ENCODE data around the gene GIGYF2.

The GIGYF2 gene

DNA sequence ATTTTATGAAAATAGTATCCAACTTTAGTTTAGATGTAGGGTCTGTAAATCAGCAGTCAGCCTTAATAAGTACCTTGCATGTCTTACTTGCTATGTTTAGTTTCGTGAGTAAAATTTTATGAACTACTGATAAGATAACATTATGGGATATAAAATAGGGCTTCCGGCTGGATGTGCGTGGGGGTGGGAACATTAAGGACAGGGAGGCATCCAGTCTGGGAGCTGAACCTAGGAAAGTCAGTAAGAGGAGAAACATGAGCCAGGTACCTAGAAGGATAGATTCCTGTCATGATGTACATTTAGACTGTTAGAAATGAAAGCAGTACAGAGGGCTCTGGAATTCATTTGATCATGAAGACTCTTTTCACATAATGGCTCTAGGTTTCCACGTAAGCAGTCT lies 92.0 kb downstream of the GIGYF2 start:
- DNase-seq (ENCODE audit: extremely low read depth, insufficient read length): no peak
- no peak overlapping the region for H3K4me3 ChIP-seq (replicated peaks; ENCODE audit: low read depth, low read length)
- H3K36me3 ChIP-seq (ENCODE audit: control insufficient read depth, insufficient read depth, low read length): peaks cover 14% of the 10 kb centered on the region
- TF ChIP-seq, protein P1, sequence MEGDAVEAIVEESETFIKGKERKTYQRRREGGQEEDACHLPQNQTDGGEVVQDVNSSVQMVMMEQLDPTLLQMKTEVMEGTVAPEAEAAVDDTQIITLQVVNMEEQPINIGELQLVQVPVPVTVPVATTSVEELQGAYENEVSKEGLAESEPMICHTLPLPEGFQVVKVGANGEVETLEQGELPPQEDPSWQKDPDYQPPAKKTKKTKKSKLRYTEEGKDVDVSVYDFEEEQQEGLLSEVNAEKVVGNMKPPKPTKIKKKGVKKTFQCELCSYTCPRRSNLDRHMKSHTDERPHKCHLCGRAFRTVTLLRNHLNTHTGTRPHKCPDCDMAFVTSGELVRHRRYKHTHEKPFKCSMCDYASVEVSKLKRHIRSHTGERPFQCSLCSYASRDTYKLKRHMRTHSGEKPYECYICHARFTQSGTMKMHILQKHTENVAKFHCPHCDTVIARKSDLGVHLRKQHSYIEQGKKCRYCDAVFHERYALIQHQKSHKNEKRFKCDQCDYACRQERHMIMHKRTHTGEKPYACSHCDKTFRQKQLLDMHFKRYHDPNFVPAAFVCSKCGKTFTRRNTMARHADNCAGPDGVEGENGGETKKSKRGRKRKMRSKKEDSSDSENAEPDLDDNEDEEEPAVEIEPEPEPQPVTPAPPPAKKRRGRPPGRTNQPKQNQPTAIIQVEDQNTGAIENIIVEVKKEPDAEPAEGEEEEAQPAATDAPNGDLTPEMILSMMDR (IDR thresholded peaks at IDR 0.05; ENCODE audit: insufficient read depth, low read length, poor library complexity, severe bottlenecking): no peak
- H3K27me3 ChIP-seq (replicated peaks; ENCODE audit: control insufficient read depth, insufficient read depth, low read length): no peaks in the 10 kb centered on the region

- Histone ChIP-seq H3K36me3 (ENCODE audit: control insufficient read depth, insufficient read depth, low read length) (peaks cover 14% of the 10 kb centered on the region), H3K27me3 (replicated peaks; ENCODE audit: control insufficient read depth, insufficient read depth, low read length) (no peaks in the 10 kb centered on the region), H3K4me3 (replicated peaks; ENCODE audit: low read depth, low read length) (no peak overlapping the region)
- no peak for DNase-seq (ENCODE audit: extremely low read depth, insufficient read length)
- TF ChIP-seq, protein P1 (IDR thresholded peaks at IDR 0.05; ENCODE audit: insufficient read depth, low read length, poor library complexity, severe bottlenecking): no peak
These were observed 94.4 kb downstream of the GIGYF2 start for GRCh38 chr2:232791518-232791917.

DNA sequence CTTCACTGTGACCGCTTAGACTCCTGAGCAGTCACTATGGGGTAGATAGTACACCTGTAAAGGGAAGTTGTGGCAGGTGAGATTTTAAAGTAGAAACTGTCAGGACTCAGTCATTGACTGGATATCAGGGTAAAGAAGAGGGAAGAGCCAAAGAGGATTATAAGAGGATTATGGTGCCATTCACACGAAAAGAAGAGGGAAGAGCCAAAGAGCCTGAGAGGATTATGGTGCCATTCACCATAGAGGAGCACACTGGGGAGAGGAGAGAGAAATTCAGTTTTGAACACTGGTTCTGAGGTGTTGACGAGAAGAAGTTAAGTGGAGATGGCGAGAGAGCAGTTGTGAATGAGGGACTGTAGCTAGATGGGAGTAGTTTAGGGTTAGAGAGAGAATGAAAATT lies 96.1 kb downstream of the GIGYF2 start:
- no peaks in the 10 kb centered on the region for H3K27me3 ChIP-seq (replicated peaks; ENCODE audit: control insufficient read depth, insufficient read depth, low read length)
- DNase-seq (ENCODE audit: extremely low read depth, insufficient read length): no peak
- TF ChIP-seq, protein P1 (IDR thresholded peaks at IDR 0.05; ENCODE audit: insufficient read depth, low read length, poor library complexity, severe bottlenecking): no peak
- H3K36me3 ChIP-seq (ENCODE audit: control insufficient read depth, insufficient read depth, low read length): peaks cover 14% of the 10 kb centered on the region
- no peak overlapping the region for H3K4me3 ChIP-seq (replicated peaks; ENCODE audit: low read depth, low read length)

- Histone ChIP-seq H3K36me3 (ENCODE audit: control insufficient read depth, insufficient read depth, low read length) (peaks cover 14% of the 10 kb centered on the region), H3K4me3 (replicated peaks; ENCODE audit: low read depth, low read length) (no peak overlapping the region), H3K27me3 (replicated peaks; ENCODE audit: control insufficient read depth, insufficient read depth, low read length) (no peaks in the 10 kb centered on the region)
- TF ChIP-seq, protein P1 (IDR thresholded peaks at IDR 0.05; ENCODE audit: insufficient read depth, low read length, poor library complexity, severe bottlenecking): no peak
- no peak for DNase-seq (ENCODE audit: extremely low read depth, insufficient read length)
These were observed 97.8 kb downstream of the GIGYF2 start for GRCh38 chr2:232794981-232795380.

DNA sequence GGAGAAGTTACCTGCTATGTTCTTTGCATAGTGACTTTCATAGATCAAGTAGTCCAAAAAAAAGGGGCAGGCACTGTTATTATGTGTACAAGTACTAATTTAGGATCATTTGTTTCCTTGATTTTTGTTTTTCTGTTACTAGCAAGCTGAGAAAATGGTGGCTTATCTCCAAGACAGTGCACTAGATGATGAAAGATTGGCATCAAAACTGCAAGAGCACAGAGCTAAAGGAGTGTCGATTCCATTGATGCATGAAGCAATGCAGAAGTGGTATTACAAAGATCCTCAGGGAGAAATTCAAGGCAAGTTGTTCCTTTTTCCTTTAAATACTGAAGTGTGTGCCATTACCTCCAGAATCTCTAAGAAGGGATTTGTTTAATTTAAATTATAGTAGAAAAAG lies 98.8 kb downstream of the GIGYF2 start:
- peaks cover 17% of the 10 kb centered on the region for H3K36me3 ChIP-seq (ENCODE audit: control insufficient read depth, insufficient read depth, low read length)
- no peak overlapping the region for H3K4me3 ChIP-seq (replicated peaks; ENCODE audit: low read depth, low read length)
- DNase-seq (ENCODE audit: extremely low read depth, insufficient read length): no peak
- TF ChIP-seq, protein P1 (IDR thresholded peaks at IDR 0.05; ENCODE audit: insufficient read depth, low read length, poor library complexity, severe bottlenecking): no peak
- H3K27me3 ChIP-seq (replicated peaks; ENCODE audit: control insufficient read depth, insufficient read depth, low read length): no peaks in the 10 kb centered on the region

DNA sequence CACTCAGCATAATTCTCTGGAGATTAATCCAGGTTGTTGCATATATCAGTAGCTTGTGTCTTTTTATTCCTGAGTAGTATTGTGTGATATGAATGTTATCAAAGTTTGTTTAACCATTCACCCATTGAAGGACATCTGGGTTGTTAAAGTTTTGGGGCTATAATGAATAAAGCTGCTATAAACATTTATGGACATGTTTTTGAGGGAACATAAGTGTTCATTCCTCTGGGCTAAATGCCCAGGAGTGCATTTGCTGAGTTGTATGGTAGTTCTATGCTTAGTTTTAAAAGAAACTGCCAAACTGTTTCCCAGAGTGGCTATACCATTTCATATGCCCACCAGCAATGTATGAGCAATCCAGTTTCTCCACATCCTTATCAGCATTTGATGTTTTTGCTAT lies 101.1 kb downstream of the GIGYF2 start:
- Histone ChIP-seq H3K27me3 (replicated peaks; ENCODE audit: control insufficient read depth, insufficient read depth, low read length) (no peaks in the 10 kb centered on the region), H3K4me3 (replicated peaks; ENCODE audit: low read depth, low read length) (no peak overlapping the region), H3K36me3 (ENCODE audit: control insufficient read depth, insufficient read depth, low read length) (peaks cover 6% of the 10 kb centered on the region)
- DNase-seq (ENCODE audit: extremely low read depth, insufficient read length): no peak
- TF ChIP-seq, protein P1 (IDR thresholded peaks at IDR 0.05; ENCODE audit: insufficient read depth, low read length, poor library complexity, severe bottlenecking): no peak

Data from GM06990 (cell line).